ENCODE measurements around the gene TSC2.

The TSC2 gene

GRCh38 chr16:2044541-2044940 lies 3.2 kb upstream of the TSC2 start:
- no peak for DNase-seq

DNA sequence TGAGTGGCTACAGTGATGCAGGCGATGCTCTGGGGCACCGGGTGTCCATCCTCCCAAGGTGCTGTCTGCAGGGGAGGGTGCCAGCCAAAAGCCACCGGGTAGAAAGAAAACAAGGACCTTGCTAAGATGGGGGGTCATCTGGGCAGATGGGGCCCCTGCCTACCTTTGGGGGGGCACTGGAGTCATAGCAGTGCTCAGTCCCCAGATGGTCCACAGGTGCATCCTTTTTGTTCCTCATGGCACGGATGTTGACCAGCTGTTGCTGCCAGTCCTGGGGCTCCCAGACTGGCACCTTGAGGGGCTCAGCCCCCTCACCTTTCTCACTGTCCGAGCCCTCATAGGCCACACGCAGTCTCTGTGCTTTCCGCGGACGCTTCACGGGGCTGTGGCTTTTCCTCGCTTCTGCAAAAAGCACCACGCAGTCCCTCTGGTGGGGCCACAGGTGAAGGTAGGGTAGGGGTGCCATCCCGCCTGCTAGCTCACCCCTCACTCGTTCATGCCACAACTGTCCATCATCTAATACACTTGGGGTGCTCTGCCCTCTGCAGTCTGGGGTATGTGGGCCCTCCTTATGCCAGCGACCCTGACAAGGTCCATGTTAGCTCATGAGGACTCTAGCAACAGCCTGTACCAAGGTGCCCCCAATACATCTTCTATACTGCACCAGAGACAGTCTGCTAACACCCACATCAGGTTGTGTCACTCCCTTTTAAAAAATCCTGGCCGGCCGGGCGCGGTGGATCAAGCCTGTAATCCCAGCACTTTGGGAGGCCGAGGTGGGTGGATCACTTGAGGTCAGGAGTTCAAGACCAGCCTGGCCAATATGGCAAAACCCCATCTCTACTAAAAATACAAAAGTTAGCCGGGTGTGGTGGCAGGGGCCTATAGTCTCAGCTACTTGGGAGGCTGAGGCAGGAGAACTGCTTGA lies 1.6 kb upstream of the TSC2 start:
- DNase-seq = no peak

- no peak for DNase-seq
Observed at GRCh38 chr16:2046893-2047329, 874 bp upstream of the TSC2 start.

- DNase-seq = no peak
Observed at GRCh38 chr16:2048116-2048543, 345 bp downstream of the TSC2 start.

DNA sequence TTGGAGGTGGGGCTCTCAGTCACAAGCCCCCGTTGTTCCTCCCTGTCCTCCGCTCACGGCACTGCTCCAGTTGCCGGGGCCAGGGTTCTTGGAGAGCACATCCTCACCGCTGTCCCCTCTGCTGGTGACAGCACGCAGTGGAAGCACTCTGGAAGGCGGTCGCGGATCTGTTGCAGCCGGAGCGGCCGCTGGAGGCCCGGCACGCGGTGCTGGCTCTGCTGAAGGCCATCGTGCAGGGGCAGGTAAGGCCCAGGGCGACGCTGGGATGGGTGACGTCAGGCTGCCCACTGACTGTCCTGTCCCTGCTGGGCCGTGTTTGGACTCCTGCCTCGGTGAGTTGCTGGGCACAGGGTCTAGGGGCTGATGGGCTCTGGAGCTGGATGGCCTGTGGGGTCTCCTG lies 5.4 kb downstream of the TSC2 start:
- DNase-seq = no peak

DNA sequence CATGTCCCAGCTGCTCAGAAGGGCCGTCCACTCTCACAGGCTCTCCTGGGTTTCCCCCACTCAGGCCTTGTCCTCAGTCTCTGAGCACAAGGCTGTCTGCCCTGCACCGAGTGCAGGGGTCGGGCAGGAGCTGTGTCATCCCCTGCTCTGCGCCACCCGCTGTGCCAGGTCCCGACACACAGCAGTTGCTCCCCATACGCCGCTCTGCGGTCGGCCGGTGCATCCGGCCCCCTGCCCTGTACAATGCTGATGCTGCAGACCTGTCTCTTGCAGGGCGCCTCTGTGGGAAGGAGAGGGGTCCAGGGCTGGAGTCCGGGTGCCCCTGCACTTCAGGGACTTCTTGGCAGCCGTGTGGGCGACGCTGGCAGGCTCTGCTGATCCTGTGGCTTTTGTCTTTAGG lies 6.1 kb downstream of the TSC2 start:
- no peak for DNase-seq

DNA sequence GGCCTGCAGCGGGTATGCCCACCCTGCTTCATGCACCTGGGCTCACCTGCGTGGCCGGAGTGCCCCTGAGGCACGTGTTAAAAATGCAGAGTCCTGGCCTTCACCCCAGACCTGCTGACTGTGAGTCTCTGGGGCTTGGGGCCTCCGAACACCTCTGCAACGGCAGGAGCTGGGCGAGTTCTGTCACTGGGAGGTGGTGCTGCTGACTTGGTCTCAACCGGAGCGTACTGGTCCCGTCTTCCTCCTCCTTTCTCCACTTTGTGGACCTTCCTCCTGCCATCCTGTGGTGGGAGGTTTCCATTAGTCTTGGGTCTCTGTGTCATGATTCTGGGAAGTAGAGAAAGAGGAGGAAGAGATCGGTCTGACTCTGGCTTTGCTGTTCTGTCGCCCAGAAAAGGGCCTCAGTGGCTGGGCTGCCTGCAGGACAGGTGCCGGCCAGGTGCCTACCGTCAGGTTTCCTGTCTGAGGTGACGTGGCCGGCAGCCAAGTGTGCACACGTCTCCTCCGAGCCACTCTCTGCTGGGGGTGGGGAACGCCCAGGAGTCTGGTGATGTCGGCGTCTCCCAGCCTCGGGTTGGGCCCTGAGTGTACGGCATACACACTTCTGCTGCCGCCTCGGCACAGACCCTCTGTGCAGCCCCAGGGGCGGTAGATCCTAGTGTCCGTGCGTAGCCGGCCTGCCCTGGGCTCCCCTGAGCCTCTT lies 6.9 kb downstream of the TSC2 start:
- DNase-seq = no peak

DNA sequence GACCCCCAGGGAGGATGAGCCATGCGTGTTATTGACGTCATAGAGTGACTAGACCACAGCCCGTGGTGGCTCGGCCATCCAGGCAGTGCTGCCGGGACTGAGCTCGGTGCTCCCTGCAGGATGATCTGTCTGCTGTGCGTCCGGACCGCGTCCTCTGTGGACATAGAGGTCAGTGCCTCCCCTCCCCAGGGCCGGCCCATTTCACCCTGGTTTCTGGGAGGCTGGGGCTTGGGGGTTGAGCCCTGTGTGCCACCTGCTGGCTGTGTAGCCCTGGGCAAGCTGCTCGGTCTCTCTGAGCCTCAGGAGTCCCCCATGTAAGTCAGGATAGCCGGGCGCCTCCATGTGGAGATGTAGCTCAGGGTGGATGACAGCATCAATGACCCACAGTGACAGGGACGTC lies 8.3 kb downstream of the TSC2 start:
- no peak for DNase-seq

DNA sequence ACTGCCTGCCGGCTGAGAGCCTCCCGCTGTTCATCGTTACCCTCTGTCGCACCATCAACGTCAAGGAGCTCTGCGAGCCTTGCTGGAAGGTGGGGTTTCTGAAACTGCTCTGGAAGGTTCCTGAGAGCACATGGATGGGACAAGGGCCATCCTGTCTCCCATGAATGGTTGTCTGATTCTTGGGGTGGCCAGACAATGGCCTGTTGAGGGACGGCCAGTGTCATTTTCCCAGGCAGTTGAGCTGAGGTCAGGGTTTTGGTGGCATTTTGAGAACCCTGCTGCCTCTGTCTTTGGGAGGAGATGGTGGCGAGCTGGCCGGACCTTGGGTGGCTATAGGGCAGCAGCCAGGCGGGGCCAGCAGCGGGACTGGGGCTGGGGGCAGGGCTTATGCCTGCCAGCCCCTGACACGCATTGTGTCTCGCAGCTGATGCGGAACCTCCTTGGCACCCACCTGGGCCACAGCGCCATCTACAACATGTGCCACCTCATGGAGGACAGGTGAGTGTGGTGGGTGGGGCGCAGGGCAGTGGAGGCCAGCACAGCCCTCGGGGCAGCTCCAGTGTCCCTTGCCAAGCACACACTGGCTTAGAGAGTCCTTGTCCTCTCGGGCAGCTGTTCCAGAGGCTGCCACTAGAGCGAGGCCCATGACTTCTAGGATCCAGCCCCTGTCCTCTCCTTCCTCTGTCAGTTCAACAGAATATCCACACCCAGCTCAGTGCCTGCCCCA lies 9.1 kb downstream of the TSC2 start:
- no peak for DNase-seq

- no peak for DNase-seq
Observed at GRCh38 chr16:2057438-2057837, 9.7 kb downstream of the TSC2 start.

- no peak for DNase-seq
Observed at GRCh38 chr16:2058420-2058819, 10.6 kb downstream of the TSC2 start.

DNA sequence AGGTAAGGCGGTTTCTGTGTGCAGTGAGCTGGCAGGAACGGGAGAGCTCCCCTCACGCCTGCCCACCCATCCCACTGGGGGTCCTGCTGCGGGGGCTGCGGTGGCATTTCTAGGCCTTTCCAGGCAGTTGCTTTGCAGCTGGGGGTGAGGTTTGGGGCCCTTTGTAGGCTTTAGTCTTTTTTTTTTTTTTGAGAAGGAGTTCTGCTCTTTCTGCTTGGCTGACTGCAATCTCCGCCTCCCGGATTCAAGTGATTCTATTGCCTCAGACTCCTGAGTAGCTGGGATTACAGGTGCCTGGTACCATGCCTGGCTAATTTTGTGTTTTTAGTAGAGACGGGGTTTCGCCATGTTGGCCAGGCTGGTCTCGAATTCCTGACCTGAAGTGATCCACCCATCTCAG lies 11.1 kb downstream of the TSC2 start:
- no peak for DNase-seq

GRCh38 chr16:2060346-2060745 lies 12.6 kb downstream of the TSC2 start:
- no peak for DNase-seq

DNA sequence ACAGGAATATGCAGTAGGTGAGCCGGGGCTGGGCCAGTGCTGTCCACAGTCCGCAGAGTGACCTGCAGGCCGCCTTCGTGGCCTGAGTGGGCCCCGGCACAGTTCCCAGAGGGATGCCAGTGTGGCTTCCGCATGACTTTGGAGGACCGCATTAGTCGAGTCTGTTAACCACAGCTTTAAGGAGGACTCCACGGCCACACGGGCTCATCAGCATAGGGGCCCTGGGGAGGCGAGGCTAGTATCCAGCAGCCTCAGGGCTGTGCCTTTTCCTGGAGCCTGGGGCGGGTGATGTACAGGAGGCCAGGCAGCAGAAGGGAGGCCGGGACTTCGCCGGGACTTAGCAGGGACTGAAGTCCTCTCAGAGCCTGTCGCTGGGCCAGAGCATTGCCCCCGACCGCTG lies 13.2 kb downstream of the TSC2 start:
- no peak for DNase-seq

DNA sequence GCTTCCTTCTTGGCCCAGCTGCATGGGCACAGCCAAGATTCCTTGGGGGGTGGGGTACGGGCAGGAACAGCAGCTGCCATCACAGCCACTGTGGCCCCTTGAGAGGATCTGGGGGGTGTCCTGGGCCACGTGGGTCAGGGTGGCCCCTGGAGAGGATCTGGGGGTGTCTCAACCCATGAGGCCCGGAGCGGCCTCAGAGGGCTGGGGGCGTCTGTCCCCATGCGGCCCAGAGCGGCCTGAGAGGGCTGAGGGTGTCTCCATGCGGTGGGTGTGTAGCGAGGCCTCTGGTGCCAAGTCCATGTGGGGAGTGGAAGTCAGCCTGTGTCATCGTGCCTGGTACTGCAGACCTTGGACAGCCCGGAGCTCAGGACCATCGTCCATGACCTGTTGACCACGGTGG lies 13.7 kb downstream of the TSC2 start:
- DNase-seq = no peak

- no peak for DNase-seq
Observed at GRCh38 chr16:2062801-2063200, 15.0 kb downstream of the TSC2 start.

DNA sequence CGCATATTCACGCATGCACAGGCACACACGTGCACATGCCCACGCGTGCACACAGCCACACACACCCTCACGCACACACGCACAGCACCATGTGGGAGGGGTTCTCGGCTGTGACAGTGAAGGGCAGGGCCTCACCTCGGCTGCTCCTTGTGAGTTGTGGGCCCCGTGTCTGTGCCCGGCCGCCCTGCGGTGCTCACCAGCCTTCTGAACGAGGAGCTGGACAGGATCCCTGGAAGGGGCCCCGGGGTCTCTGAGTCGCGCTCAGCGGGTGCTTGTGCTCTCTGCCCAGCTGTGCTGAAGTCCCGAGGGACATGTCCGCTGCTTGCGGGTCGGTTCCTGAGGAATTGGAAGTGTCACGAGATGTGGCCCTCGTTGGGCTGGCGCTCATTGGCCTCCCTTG lies 16.1 kb downstream of the TSC2 start:
- no peak for DNase-seq

DNA sequence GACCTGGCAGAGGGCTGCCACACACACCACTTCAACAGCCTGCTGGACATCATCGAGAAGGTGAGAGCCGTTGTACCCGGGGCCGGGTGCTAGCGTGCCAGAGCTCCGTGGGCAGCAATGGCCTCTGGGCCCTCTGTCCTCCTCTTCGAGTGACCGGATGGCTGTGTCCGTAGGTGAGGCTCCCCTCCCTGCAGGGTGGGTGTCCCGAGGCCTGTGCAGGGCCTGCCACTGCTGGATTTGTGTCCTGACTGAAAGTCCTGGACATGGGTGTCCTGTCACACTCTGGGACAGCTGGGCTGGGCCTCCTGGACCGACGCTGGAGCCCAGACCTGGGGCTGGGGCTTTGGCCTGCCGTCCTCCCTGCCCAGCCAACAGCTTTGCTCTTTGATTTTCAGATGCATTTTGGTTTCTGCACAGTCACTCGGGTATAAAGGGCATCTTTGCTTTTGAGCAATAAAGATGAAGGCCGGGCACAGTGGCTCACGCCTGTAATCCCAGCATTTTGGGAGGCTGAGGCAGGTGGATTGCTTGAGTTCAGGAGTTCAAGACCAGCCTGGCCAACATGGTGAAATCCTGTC lies 16.7 kb downstream of the TSC2 start:
- DNase-seq = no peak

DNA sequence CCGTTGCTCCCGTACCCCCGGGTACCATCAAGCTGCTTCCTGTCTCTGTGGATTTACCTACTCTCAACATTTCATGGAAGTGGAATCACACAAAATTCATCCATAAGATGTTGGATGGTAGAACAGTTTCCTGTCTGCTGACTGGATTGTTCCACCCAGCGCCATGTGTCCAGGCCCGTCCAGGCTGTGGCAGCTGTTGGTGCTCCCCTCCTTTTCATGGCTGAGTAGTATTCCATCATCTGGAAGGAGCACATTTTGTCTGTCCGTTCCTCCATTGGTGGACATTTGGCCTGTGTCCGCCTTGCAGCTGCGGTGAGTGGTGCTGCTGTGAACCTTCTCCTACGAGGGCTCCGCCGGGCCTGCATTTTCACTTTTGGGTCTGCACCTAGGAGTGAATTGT lies 18.4 kb downstream of the TSC2 start:
- no peak for DNase-seq

- DNase-seq = no peak
Observed at GRCh38 chr16:2070576-2071453, 23.0 kb downstream of the TSC2 start.

GRCh38 chr16:2071454-2072202 lies 23.8 kb downstream of the TSC2 start:
- DNase-seq = no peak

All from stimulated activated CD4-positive, alpha-beta T cell treated with anti-CD3 and anti-CD28 coated beads, Interleukin-4, amount 100 ng/mL, for 1 hour (primary cell).